GM18511 (cell line): ENCODE data around the gene ELOVL5.
A peak's percentile ranks its signal among the peaks of the same experiment; 100 is the strongest.
"Not testable (repeated sequence)": the region's sequence is repeated elsewhere in the genome, so short reads cannot be mapped to it uniquely, and the experiment has no call there.

Experiments
- ATAC-seq: cut with Tn5 transposase; IDR thresholded peaks from one replicate; pipeline ENCODE4 v1.9.1; 2021; ENCODE audit warnings: mild to moderate bottlenecking, moderate library complexity; ENCODE audit not compliant: unreplicated experiment

ELOVL5 gene

DNA sequence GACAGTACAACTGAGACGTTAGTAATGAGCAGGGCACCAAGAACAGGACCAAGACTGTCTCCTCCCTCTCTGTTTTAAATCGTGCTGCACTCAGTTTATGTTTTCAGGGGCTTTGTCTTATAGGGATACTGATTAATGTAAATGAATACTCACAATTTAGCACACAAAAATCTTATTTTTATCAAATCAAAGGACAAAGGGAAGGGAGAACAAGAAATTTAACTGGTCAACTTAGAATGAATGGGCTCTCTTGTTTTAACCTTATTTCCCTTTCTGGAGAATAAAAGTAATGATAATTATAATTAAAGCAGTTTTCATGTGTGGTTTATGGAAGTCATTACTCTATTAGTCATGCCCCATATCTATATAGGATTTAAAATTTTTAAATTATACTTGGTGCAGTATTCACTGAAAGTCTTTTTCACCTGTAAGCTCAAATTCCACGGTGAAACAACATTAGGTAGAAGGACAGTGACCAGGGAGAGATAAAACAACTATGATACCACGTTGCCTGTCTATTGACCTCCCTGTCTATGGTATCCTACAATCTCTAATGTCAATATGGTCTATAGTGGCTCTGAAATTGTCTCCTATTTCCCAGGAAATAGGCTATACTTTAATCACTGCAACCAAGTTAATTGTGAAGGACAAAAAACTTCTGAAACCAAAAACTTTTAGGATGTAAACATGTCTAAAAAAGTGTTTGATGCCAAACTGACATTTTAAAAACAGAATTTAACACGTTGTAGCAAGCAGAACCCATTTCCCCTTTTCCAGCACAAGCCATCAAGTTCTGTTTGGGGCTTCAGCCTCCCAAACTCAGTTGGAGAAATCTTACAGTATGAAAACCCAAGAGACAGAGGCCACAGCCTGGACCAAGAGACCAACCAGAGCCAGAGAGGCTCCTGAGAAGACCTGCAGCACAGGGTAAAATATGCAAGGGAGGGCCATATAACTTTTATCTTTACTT, 15.0 kb downstream of the ELOVL5 start:
- no peak for ATAC-seq

DNA sequence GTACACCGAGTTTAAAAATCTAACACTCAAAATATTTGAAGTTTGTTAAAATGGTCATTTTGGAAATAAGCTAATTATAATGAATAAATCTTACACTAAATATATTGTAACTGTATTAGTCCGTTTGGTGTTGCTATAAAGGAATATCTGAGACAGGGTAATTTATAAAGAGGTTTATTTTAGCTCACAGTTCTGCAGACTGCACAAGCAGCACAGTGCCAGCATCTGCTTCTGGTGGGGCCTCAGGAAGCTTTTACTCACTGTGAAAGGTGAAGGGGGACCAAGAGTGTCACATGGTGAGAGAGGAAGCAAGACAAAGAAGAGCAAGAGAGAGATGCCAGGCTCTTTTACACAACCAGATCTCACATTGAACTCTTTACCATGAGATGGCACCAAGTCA, 17.1 kb downstream of the ELOVL5 start:
- no peak for ATAC-seq

DNA sequence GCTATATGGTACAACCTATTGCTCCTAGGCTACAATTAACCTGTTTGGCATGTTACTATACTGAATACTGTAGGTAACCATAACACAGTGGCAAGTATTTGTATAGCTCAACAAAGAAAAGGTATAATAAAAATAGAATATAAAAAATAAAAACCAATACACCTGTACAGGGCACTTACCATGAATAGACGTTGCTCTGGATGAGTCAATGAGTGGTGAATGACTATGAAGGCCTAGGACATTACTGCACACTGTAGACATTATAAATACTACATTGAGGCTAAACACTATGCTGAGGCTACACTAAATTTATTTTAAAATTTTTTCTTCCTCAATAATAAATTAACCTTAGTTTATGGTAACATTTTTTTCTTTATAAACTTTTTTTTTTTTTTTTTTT, 18.6 kb downstream of the ELOVL5 start:
- no peak for ATAC-seq

- no peak for ATAC-seq
Measured at GRCh38 chr6:53328375-53328774, 20.4 kb downstream of the ELOVL5 start.

GRCh38 chr6:53327017-53327395, 21.7 kb downstream of the ELOVL5 start:
- no peak for ATAC-seq

GRCh38 chr6:53326372-53327016, 22.3 kb downstream of the ELOVL5 start:
- no peak for ATAC-seq

GRCh38 chr6:53325785-53326184, 23.0 kb downstream of the ELOVL5 start:
- no peak for ATAC-seq

GRCh38 chr6:53322188-53323029, 26.3 kb downstream of the ELOVL5 start:
- ATAC-seq, result no peak

DNA sequence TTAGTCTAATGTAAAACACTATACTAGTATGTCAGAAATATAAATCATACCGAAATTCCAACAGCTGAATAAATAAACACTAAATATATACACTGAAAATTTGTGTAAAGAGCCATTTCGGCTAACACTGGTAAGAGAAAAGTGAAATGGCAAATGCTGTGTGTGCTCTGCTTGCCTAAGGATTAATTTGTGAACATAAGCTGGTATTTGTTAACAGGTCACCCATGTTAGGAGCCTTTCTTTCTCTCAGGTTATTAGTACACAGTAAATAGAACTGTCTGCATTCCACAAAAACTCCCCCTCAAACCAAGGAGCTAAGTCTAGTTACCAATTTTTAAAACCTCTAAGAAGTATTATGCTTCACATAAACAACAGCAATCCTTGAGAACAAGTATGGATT, 27.0 kb downstream of the ELOVL5 start:
- no peak for ATAC-seq

DNA sequence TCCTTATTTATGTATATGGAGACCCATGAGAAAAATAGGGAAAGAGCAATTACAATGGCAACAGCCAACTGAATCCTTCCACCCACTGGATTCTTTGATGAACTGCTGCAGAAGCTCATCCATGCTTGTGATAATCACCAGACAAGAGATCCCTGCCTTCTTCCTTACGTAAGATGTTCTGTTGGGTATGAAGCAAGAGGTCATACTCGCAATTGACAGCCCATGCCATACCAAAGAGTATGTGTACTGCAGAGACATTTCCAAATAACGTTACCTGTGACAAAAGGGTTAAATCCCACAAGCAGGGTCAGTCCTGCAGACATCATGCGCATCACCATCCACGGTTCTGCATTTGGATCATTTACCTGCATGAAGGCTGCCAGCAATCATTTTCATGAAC, 27.8 kb downstream of the ELOVL5 start:
- ATAC-seq, result no peak

DNA sequence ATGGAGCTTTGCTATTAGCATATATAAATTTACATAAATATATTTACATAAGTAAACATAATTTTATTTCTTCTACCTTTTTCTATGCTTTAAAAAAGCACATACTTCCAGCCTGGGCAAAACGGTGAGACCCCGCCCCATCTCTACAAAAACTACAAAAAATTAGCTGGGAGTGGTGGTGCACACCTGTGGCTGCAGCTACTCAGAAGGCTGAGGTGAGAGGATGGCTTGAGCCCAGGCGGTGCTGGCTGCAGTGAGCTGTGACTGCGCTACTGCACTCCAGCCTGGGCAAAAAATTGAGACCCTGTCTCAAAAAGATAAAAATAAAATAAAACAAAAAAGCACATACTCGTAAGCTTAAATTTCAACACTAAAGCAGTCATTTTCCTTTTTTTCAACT, 30.3 kb downstream of the ELOVL5 start:
- ATAC-seq, result no peak

GRCh38 chr6:53317861-53318260, 30.9 kb downstream of the ELOVL5 start:
- ATAC-seq, result no peak

DNA sequence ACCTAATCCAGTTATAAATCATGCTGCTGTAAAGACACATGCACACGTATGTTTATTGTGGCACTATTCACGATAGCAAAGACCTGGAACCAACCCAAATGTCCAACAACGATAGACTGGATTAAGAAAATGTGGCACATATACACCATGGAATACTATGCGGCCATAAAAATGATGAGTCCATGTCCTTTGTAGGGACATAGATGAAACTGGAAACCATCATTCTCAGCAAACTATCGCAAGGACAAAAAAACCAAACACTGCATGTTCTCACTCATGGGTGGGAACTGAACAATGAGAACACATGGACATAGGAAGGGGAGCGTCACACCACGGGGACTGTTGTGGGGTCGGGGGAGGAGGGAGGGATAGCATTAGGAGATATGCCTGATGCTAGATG, 31.5 kb downstream of the ELOVL5 start:
- not testable (repeated sequence) for ATAC-seq

DNA sequence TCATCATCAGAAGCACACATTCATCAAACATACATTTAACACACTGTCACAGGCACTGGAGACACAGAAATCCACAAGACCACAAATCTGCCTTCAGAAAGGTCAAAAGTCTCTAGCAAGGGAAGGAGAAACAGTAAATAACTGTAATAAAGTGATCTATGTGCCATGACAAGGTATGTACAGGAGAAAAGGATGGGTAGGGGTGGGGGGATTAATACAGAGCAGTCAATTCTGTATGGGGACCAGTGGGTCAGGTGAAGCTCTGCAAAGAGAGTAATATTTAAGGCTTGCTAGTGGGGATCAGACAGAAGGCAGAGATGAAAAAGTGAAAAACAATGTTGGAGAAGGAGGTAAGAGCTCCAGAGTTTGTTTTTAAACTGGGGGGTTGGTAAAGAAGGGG, 32.6 kb downstream of the ELOVL5 start:
- no peak for ATAC-seq

DNA sequence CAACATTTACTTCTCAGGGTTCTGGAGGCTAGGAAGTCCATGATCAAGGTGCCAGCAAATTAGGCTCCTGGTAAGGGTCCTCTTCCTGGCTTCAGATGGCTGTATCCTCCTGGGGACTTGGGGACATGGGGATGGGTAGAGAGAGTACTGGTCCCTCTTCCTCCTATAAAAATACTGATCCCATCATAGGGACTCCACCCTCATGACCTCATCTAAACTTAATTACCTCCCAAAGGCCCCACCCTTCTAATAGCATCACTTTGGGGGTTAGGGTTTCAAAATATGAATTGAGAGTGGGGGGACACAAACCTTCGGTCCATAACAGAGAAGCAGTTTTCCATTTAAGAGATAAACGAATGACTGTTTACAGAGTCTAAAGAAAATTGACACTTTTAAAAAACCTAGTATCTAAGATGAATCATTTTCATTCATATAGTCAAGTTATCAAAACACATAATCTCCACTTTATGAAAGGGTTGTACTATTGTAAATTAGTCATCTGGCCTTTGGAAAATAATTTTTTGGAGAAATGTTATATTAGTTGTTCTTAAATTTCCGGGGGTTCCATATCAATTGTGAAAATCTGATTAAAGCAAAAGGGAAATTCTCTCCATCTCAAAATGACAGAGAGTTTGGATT, 33.5 kb downstream of the ELOVL5 start:
- ATAC-seq, result no peak

DNA sequence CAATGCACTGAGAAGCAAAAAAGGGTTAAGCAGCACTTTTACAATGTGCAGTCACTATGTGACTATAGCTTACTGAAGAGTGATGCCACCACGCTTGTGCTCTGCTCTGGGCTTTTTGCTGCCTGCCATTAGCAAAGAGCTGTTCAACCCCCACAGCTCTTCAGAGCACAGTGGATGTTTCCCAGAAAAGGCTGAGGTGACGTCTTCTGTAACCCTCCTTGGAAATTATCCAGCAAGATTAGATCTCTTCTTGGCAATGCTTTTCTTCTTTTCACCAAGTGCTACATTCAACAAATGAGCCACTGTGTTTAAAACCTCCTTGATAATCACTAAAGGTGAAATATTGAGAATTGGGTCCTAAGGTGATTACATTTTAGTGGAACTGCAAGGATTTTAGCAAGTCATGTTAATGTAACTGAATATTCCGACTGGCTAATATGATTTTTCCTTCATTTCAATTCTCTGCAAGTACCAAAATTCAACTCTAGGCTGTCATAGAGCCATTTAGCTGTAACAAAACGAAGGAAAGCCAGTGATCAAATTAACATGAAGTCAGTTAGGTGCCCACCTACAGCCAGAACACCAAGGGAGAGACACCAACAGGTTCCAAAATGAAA, 34.9 kb downstream of the ELOVL5 start:
- ATAC-seq, result no peak

DNA sequence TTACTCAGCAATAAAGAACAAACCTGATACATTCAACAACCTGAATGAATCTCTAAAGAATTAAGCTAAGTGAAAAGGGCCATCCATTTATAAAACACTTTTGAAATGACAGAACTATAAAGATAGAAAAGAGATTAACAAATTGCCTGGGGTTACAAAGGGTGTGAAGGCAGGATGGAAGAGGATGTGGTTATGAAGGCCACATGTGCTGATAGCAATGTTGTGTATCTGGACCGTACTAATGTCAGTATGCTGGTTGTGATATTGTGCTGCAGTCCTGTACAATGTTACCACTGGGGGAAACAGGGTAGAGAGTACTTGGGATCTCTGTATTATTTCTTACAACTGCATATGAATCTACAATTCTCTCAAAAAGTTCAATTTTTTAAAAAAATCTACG, 36.4 kb downstream of the ELOVL5 start:
- ATAC-seq, result peak; percentile 37

DNA sequence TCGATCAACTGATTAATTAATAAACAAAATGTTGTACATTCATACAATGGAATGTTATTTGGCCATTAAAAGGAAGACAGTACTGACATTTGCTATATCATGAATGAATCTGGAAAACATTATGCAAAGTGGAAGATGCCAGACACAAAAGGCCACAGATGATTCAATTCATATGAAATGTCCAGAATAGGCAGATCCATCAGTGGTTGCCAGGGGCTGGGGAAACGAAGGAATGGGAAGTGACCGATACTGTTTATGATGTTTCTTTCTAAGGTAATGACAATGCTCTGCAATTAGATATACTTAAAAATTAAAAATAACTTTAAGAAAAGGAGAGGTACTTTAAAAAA, 37.2 kb downstream of the ELOVL5 start:
- ATAC-seq, result no peak

DNA sequence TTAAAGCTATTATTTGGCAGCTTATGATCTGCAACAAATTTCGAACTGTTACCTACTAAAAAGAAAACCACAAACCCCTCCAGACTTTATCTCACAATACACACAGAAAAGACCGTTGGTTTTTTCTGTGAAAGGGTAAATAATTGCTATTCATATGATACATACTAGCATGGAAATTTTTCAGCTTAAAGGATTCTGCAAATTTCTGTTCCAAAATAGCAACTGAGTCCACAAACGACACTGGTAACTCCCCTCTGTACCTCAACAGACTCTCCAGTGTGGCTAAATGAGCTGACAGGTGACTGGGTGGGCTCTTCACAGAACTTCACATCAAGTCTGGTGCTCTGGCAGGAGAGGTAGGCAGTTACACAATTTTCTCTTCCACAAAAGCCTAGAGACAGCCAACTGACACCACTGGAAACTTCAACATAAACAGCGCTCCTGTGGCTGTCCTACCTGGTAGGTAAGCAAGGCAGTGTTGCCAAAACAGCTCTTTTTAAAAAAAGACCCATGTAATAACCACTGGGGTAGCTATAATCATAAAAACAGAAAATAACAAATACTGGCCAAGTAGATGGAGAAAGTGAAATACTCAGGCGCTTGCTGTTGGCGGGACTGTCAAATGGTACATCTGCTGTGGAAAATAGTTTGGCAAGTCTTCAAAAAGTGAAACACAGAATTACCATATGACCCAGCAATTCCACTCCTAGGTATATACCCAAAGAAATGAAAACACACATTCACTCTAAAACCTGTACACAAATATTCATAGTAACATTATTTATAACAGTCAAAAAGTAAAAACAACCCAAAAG, 37.8 kb downstream of the ELOVL5 start:
- no peak for ATAC-seq

DNA sequence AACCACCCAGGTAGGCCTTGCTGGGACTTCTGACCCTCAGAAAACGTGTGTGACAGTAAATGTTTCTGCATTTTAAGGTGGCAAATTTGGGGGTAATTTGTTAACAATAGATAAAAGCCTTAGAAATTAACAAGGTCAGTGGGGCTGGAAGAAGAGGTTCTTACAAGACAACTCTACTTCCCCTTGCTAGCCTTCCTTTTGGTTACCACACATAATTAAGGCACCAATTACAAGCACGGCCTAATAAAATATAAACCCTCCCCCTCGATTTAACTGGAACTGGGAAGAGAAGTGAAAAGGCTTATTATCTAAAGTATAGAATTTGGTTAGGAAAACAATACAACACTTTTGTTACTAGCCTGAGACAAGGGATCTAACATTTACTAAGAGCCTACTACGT, 38.8 kb downstream of the ELOVL5 start:
- ATAC-seq, result peak; percentile 19
